Parathyroid adenoma (tissue), 2 donors: ENCODE results near the gene CRYGA.

Source experiments
- H2AFZ ChIP-seq: fragments of 300-600 bp; sonication (generic); one replicate; pipeline ENCODE4 v1.7.0; 2017; ENCODE audit warnings: antibody characterized with exemption, mild to moderate bottlenecking
- H3K27ac ChIP-seq: fragments of 300-600 bp; sonication (generic); one replicate; pipeline ENCODE4 v1.7.0; 2017
- H3K27me3 ChIP-seq: fragments of 300-600 bp; sonication (generic); one replicate; pipeline ENCODE4 v1.7.0; 2017; ENCODE audit warnings: low read length; ENCODE audit not compliant: control insufficient read depth, insufficient read depth
- H3K36me3 ChIP-seq: fragments of 300-600 bp; sonication (generic); one replicate; pipeline ENCODE4 v1.7.0; 2017; ENCODE audit warnings: low read length; ENCODE audit not compliant: control insufficient read depth, insufficient read depth
- H3K4me1 ChIP-seq: fragments of 300-600 bp; sonication (generic); one replicate; pipeline ENCODE4 v1.7.0; 2017; ENCODE audit warnings: control low read depth
- H3K4me2 ChIP-seq: fragments of 300-600 bp; sonication (generic); one replicate; pipeline ENCODE4 v1.7.0; 2017; ENCODE audit warnings: low read length
- H3K4me3 ChIP-seq: fragments of 300-600 bp; sonication (generic); one replicate; pipeline ENCODE4 v1.7.0; 2017; ENCODE audit warnings: low read depth, low read length
- H3K79me2 ChIP-seq: fragments of 300-600 bp; sonication (generic); one replicate; pipeline ENCODE4 v1.7.0; 2017; ENCODE audit warnings: control low read depth
- H3K9ac ChIP-seq: fragments of 300-600 bp; sonication (generic); one replicate; pipeline ENCODE4 v1.7.0; 2017; ENCODE audit warnings: mild to moderate bottlenecking
- H3K9me3 ChIP-seq: fragments of 300-600 bp; sonication (generic); one replicate; pipeline ENCODE4 v1.7.0; 2017; ENCODE audit warnings: low read length; ENCODE audit not compliant: control insufficient read depth
- TF ChIP-seq, protein P1 (sequence below): fragments of 300-600 bp; sonication (generic); IDR thresholded peaks from one replicate; pipeline ENCODE4 v1.7.0; 2017; ENCODE audit warnings: antibody characterized with exemption, mild to moderate bottlenecking
- donor health status: primary hyperparathyroidism.

The CRYGA gene

DNA sequence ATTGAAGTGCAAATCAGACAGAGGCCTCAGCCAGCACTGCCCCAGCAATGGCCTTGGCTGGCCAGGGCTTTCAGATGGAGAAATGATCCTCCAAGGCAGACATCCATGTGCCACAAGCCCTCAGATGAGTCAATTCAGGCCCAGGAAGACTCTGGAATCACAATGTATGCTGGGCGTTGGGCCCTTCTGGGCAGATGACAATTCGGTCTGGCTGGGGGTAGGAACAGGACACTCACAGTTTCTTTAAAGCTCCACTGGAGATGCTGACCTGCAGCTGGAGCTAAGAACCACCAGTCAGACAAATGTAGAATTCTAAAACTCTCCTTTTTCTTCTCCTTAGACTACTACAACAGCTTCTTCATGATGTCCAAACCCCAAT lies 26.7 kb downstream of the CRYGA start:
- Histone ChIP-seq H3K27me3 (no peaks in the 10 kb centered on the region), H3K36me3 (no peaks in the 10 kb centered on the region), H2AFZ (no peak overlapping the region), H3K4me1 (no peaks in the 10 kb centered on the region), H3K4me3 (no peak overlapping the region), H3K27ac (no peak overlapping the region), H3K79me2 (no peaks in the 10 kb centered on the region), H3K4me2 (no peak overlapping the region), H3K9ac (no peak overlapping the region), H3K9me3 (no peaks in the 10 kb centered on the region)
- TF ChIP-seq, protein P1, sequence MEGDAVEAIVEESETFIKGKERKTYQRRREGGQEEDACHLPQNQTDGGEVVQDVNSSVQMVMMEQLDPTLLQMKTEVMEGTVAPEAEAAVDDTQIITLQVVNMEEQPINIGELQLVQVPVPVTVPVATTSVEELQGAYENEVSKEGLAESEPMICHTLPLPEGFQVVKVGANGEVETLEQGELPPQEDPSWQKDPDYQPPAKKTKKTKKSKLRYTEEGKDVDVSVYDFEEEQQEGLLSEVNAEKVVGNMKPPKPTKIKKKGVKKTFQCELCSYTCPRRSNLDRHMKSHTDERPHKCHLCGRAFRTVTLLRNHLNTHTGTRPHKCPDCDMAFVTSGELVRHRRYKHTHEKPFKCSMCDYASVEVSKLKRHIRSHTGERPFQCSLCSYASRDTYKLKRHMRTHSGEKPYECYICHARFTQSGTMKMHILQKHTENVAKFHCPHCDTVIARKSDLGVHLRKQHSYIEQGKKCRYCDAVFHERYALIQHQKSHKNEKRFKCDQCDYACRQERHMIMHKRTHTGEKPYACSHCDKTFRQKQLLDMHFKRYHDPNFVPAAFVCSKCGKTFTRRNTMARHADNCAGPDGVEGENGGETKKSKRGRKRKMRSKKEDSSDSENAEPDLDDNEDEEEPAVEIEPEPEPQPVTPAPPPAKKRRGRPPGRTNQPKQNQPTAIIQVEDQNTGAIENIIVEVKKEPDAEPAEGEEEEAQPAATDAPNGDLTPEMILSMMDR = no peak

DNA sequence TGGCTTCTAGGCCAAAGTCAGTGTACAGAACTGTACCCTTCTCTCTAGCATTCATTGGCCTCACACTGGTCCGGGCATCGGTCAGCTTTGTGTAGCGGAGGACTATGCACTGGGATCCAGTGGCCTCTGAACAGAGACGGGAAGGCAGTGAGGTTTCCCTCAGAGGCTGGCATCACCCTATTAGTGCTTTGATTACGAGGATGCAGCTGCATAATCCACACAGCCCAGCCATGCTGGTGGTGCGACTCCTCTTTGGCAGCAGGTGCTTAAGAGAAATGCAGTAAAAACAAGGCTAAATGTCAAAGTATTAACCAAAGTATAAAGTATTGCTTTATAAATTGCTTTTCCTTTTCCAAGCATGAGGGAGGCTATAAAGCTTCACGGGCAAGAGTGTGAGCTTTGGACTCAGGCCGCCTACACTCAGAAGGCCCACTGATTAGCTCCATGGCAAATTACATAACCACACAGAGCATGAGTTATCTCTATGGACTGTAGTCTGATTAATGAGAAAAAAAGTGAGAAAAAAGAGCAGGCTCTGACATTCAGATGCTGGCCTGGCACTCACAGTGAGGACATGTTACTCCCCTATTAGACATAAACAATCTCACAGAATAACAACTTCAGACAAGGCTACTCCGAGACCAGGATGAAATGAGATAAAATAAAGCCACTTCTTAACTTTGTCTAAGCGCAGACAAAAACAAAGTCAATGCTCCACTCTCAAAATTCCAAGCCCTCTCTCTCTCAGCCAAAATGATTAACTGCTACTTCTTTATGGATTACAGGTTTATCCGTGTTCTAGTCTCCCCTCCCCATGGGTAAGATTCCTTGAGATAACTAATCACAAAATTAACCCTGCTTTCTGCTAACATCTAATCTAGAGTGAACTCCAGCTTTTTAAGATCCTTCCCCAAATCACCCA lies 27.3 kb downstream of the CRYGA start:
- H3K79me2 ChIP-seq = no peaks in the 10 kb centered on the region
- no peak overlapping the region for H3K27ac ChIP-seq
- TF ChIP-seq, protein P1 = no peak
- no peaks in the 10 kb centered on the region for H3K4me1 ChIP-seq
- H3K36me3 ChIP-seq = no peaks in the 10 kb centered on the region
- no peak overlapping the region for H3K9ac ChIP-seq
- no peak overlapping the region for H3K4me2 ChIP-seq
- no peaks in the 10 kb centered on the region for H3K9me3 ChIP-seq
- no peaks in the 10 kb centered on the region for H3K27me3 ChIP-seq
- no peak overlapping the region for H3K4me3 ChIP-seq
- no peak overlapping the region for H2AFZ ChIP-seq

DNA sequence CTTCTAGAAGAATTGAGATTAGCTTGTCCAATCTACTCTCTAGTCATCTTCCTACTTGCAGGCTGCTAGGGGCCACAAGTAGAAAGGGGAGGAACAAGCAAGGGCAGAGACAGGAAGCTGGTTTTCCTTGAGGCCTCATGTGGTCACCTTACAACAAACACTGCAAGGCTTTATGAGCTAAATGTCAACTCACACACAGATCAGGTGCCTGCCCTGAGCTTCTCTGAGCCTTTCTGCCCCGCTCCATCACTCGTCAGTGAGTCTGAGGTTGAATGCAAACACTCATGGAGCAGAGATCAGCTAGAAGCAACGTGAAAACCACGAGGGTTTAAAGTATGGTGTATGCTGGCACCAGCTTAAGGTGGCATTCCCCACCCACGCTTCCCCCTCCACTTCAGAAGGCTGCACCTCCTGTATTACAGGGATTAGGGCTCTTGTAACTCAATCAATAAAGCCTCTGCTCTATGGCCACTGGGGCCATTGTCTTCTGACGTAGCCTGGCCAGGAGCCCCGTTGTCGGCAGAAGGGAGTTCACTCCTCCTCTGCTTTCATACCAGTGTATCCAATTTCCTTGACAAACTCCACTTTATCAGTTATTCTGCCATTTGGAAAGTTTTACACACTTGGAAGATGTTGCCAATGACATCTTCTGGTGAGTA lies 28.3 kb downstream of the CRYGA start:
- Histone ChIP-seq H3K79me2 (no peaks in the 10 kb centered on the region), H3K36me3 (no peaks in the 10 kb centered on the region), H3K27ac (no peak overlapping the region), H3K4me3 (no peak overlapping the region), H3K9me3 (no peaks in the 10 kb centered on the region), H3K27me3 (no peaks in the 10 kb centered on the region), H3K4me2 (no peak overlapping the region), H3K9ac (no peak overlapping the region), H2AFZ (no peak overlapping the region), H3K4me1 (no peaks in the 10 kb centered on the region)
- TF ChIP-seq, protein P1 = no peak

DNA sequence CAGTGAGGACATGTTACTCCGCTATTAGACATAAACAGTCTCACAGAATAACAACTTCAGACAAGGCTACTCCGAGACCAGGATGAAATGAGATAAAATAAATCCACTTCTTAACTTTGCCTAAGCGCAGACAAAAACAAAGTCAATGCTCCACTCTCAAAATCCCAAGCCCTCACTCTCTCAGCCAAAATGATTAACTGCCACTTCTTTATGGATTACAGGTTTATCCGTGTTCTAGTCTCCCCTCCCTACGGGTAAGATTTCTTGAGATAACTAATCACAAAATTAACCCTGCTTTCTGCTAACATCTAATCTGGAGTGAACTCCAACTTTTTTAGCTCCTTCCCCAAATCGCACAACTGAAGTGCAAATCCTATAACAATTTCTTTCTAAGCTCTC lies 32.7 kb downstream of the CRYGA start:
- Histone ChIP-seq H3K4me3 (no peak overlapping the region), H3K36me3 (no peaks in the 10 kb centered on the region), H3K4me2 (no peak overlapping the region), H2AFZ (no peak overlapping the region), H3K9me3 (no peaks in the 10 kb centered on the region), H3K9ac (no peak overlapping the region), H3K79me2 (no peaks in the 10 kb centered on the region), H3K27ac (no peak overlapping the region), H3K4me1 (no peaks in the 10 kb centered on the region), H3K27me3 (no peaks in the 10 kb centered on the region)
- TF ChIP-seq, protein P1 = no peak
